ENCODE data around the gene DTNB. TPM values are rescaled to one million over a fixed set of nuclear protein-coding genes. Genes with fewer than 3 reads are reported as not detected.

DTNB gene
- total RNA-seq, 1 donor from 2014 or later, result 8.5 TPM

DNA sequence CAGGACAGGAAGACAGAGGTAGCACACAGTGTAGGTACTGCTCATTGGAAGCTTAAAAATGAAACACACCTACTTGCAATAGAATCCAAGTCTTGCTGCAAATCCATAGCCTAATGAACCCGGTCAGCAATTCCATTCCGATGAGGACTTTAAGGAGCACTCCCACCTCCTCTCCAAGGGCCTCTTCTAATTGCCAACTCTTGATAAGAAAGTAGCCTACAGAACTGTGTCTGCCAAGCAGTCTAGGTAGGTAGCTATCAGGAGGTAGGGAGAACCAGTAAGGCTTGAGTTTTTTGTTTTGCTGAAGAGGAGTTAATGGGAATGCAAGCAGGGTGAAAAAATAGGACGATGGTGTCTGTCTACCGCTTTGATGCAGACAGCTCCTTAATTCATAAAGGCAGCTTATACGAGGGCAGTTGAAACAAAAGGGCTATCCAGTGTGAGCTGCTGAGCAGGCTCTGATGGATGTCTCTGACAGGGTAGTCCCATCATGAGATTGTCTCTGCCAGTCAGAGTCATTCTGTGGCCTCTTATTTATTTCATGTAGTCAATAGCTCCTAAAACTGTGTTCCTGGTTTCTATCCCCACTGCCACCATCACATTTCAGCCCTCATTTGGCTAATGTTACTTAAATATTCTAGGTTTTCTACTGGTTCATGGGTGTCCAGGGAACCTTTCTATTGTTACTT lies 176.0 kb downstream of the DTNB start:
- Mint-ChIP-seq H3K9me3 (ENCODE audit: low read depth) (no peaks in the 10 kb centered on the region), H3K27me3 (ENCODE audit: low read depth) (no peaks in the 10 kb centered on the region), H3K4me1 (ENCODE audit: low read depth) (peaks cover 17% of the 10 kb centered on the region)

DNA sequence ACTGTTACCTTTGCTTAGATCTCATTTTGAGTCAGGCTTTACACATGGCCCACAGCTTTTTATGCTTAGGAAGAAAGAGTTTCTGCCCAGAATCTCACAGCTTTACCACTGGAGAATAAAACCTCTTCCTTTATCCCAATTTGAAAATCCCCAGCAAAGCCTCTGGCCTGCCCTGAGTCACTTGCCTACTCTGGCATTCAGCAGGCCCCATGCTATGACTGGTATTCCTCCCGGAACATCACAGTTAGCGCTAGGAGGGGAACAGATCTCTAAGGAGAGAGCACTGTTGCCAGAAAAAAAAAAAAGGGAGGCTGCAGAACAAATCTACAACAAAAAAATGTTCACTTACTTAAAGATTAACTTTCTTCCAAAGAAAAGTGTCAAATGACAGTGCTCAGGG lies 178.8 kb downstream of the DTNB start:
- TF ChIP-seq, protein P1, sequence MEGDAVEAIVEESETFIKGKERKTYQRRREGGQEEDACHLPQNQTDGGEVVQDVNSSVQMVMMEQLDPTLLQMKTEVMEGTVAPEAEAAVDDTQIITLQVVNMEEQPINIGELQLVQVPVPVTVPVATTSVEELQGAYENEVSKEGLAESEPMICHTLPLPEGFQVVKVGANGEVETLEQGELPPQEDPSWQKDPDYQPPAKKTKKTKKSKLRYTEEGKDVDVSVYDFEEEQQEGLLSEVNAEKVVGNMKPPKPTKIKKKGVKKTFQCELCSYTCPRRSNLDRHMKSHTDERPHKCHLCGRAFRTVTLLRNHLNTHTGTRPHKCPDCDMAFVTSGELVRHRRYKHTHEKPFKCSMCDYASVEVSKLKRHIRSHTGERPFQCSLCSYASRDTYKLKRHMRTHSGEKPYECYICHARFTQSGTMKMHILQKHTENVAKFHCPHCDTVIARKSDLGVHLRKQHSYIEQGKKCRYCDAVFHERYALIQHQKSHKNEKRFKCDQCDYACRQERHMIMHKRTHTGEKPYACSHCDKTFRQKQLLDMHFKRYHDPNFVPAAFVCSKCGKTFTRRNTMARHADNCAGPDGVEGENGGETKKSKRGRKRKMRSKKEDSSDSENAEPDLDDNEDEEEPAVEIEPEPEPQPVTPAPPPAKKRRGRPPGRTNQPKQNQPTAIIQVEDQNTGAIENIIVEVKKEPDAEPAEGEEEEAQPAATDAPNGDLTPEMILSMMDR (IDR thresholded peaks at IDR 0.05), result no peak
- Mint-ChIP-seq H3K36me3 (ENCODE audit: low read depth) (no peaks in the 10 kb centered on the region), H3K4me1 (ENCODE audit: low read depth) (peaks cover 33% of the 10 kb centered on the region), H3K27ac (ENCODE audit: unreplicated experiment) (peak overlapping the region; percentile 43), H3K4me3 (ENCODE audit: unreplicated experiment) (no peak overlapping the region), H3K27me3 (ENCODE audit: low read depth) (no peaks in the 10 kb centered on the region), H3K9me3 (ENCODE audit: low read depth) (no peaks in the 10 kb centered on the region)
- DNase-seq (ENCODE audit: low spot score), result no peak

More for the DNA sequence above, 176.0 kb downstream of the DTNB start:
- Mint-ChIP-seq H3K4me3 (ENCODE audit: unreplicated experiment) (no peak overlapping the region), H3K27ac (ENCODE audit: unreplicated experiment) (no peak overlapping the region), H3K36me3 (ENCODE audit: low read depth) (no peaks in the 10 kb centered on the region)
- TF ChIP-seq, protein P1 (IDR thresholded peaks at IDR 0.05), result no peak
- no peak for DNase-seq (ENCODE audit: low spot score)

DNA sequence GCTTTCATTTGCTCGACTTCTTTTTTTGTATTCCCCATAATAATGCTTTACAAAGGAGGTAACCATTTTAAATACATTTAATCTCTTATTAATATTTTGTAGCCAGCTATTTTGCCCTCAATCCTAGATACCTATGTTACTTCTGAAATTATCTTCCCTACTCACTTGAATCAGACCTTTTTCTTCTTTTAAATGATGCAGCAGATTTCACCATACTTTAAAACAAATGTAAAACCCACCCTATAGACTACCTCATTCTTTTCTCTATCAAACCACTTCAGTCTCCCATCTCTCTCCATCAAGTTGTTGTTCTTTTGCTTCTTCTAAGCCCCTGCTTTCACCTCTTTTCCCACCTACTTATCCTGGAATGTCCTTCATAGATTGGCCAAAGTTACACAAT lies 180.2 kb downstream of the DTNB start:
- Mint-ChIP-seq H3K9me3 (ENCODE audit: low read depth) (no peaks in the 10 kb centered on the region), H3K27ac (ENCODE audit: unreplicated experiment) (no peak overlapping the region), H3K4me1 (ENCODE audit: low read depth) (peaks cover 33% of the 10 kb centered on the region), H3K4me3 (ENCODE audit: unreplicated experiment) (no peak overlapping the region), H3K27me3 (ENCODE audit: low read depth) (no peaks in the 10 kb centered on the region), H3K36me3 (ENCODE audit: low read depth) (peaks cover 1% of the 10 kb centered on the region)
- TF ChIP-seq, protein P1 (IDR thresholded peaks at IDR 0.05), result no peak
- no peak for DNase-seq (ENCODE audit: low spot score)

DNA sequence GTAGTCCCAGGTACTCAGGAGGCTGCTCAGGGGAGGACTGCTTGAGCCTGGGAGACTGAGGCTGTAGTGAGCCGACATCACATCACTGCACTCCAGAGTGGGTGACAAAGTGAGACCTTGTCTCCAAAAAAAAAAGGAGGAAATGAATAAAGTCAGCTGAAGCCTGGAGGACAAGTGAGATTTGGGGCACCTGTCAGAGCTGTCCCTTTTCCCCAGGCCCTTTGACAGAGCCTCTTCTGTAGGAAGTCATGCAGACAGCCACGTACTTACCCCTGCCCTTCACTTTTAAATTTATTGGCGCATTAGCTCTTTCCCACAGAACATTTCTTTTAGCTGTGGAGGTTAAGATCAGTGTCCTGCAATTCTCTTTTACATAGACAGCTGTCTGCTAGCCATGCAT lies 180.7 kb downstream of the DTNB start:
- Mint-ChIP-seq H3K27ac (ENCODE audit: unreplicated experiment) (no peak overlapping the region), H3K36me3 (ENCODE audit: low read depth) (peaks cover 4% of the 10 kb centered on the region), H3K9me3 (ENCODE audit: low read depth) (no peaks in the 10 kb centered on the region), H3K27me3 (ENCODE audit: low read depth) (no peaks in the 10 kb centered on the region), H3K4me3 (ENCODE audit: unreplicated experiment) (no peak overlapping the region), H3K4me1 (ENCODE audit: low read depth) (peaks cover 33% of the 10 kb centered on the region)
- no peak for DNase-seq (ENCODE audit: low spot score)
- TF ChIP-seq, protein P1 (IDR thresholded peaks at IDR 0.05), result no peak

DNA sequence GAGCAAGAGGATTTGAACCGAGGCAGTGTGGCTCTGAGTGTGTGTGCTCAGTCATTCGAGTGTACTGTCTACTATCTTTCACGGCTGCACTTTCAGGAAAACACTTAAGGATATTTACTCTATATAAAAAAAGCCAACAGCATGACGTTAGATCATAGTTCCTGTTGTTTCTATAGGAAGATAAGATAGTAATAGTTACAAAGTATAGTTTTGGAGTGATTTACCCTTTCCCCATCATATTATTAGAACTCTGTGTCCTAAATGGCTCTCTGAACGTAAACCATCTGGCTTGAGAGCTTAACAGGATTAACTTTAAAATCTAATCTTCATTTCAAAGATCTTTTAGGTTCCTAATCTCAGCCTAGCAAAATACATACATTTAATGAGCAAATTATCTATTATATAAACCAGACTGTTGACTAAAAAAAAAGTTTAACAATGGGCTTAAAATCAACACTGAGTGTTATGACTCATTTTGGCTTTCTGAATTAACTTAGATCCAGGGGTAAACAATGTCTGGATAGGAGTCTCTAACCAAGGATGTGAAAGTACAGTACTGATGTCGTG lies 181.3 kb downstream of the DTNB start:
- TF ChIP-seq, protein P1 (IDR thresholded peaks at IDR 0.05), result no peak
- Mint-ChIP-seq H3K9me3 (ENCODE audit: low read depth) (no peaks in the 10 kb centered on the region), H3K4me3 (ENCODE audit: unreplicated experiment) (no peak overlapping the region), H3K27ac (ENCODE audit: unreplicated experiment) (no peak overlapping the region), H3K27me3 (ENCODE audit: low read depth) (no peaks in the 10 kb centered on the region), H3K36me3 (ENCODE audit: low read depth) (peaks cover 4% of the 10 kb centered on the region), H3K4me1 (ENCODE audit: low read depth) (peaks cover 33% of the 10 kb centered on the region)
- DNase-seq (ENCODE audit: low spot score), result no peak
